NCI-H82 treated with DMSO at 0.1 percent for 48 hours (cell line): ENCODE results near the gene DGCR8.

Source experiments
- DNase-seq: peaks from one replicate; lab custom pipeline; 2025; ENCODE audit not compliant: unreplicated experiment; lab: John Stamatoyannopoulos, UW

DGCR8 gene

GRCh38 chr22:20135806-20136602 is 56.0 kb downstream of the DGCR8 start:
- no peak for DNase-seq

DNA sequence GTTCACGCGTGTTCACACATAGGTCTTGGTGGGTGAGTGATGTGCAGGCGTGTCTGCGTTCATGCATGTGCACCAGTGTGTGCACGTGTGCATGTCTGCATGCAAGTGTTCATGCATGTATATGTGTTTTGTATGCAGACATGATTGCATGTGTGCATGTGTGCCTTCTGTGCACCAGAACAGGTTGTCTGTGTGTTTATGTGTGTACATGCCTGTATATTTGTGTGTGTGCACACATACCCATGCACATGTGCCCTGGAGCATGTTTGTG is 56.5 kb downstream of the DGCR8 start:
- DNase-seq: no peak

DNA sequence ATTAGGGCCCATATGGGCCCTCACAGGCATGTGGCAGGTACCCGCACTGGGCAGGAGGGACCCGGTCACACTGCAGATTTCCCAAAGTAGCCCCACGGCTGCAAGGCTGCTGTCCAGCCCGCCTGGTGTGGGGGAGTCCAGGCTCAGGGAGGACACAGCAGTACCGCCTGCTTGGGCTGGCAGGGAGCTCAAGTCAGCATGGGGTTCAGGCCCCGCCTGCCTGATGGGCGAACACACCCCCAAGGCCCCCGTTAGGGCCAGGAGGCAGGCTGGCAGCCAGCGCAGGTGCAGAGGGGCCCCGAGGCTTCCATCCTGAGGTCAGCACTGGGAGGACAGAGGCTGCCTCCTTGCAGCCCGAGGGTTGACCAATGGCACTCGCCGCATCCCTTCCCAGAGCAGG is 57.1 kb downstream of the DGCR8 start:
- DNase-seq: no peak

DNA sequence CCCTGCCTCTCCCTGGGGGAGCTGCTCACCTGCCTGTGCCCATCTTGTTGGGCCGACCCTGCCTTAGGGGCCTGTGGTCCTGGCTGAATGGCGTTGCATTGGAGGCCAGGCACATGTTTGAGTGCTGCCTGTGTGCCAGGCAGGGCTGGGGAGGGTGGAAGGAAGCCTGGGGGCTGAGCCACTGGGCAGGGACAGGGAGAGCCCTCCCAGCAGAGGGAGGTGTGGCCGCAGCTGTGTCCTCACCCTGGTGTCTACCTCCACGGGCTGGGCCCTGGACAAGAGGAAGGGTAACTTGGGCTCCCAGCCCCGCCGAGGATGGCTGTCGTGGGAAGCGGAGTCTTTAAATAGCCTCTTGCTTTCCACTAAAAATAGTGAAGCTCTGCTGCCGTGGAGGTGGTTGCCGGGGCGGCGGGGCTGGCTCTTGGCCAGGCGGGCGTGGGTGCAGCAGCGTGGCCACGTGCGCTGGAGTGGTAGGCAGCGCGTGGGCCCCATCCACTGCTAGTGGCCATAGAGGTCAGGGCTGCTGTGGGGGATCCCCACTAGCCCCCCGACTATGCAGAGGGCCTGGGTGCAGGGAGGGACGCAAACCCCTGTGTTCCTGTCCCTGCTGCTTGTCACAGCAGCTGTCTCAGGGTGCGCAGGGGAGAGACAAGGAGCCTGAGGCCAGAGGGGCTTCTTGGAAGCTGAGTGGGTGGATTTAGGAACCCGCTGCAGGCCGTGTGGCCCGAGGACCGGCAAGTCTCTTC is 57.8 kb downstream of the DGCR8 start:
- no peak for DNase-seq

- no peak for DNase-seq
Measured at GRCh38 chr22:20138417-20138738, 58.3 kb downstream of the DGCR8 start.

DNA sequence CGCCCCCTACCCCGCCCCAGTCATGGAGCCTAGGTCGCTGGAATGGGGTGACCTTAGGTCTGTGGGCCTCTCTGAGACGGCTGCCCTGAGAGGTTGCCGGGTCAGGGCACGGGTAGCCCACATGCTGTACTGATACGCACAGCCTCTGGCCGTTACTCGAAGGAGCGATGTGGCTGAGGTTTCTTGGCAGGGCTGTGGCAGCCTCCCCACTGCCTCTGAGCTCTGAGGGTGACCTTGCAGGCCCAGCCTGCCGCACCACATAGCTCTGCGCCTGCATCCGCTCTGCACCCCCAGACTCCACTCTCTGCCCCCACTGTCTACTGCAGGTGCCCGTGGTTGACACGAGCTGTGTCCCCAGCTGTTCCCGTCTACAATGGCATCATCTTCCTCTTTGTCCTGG is 58.8 kb downstream of the DGCR8 start:
- no peak for DNase-seq

- no peak for DNase-seq
Measured at GRCh38 chr22:20139391-20140106, 59.5 kb downstream of the DGCR8 start.

DNA sequence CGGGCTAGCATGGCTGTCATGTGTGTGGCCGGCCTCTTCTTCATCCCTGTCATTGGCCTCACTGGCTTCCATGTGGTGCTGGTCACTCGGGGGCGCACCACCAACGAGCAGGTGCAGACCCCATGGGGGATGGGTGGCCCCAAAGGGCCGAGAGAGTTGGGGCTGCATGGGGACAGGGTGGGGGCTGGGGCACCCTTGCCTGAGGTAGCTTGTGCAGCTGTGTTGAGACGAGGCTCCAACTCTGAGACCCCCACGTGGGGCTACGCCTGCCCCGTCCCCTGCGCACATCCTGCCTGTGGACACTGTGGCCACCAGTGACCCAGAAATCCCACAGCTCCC is 60.0 kb downstream of the DGCR8 start:
- no peak for DNase-seq

GRCh38 chr22:20140521-20140964 is 60.5 kb downstream of the DGCR8 start:
- no peak for DNase-seq

- no peak for DNase-seq
Measured at GRCh38 chr22:20141186-20142077, 61.4 kb downstream of the DGCR8 start.

DNA sequence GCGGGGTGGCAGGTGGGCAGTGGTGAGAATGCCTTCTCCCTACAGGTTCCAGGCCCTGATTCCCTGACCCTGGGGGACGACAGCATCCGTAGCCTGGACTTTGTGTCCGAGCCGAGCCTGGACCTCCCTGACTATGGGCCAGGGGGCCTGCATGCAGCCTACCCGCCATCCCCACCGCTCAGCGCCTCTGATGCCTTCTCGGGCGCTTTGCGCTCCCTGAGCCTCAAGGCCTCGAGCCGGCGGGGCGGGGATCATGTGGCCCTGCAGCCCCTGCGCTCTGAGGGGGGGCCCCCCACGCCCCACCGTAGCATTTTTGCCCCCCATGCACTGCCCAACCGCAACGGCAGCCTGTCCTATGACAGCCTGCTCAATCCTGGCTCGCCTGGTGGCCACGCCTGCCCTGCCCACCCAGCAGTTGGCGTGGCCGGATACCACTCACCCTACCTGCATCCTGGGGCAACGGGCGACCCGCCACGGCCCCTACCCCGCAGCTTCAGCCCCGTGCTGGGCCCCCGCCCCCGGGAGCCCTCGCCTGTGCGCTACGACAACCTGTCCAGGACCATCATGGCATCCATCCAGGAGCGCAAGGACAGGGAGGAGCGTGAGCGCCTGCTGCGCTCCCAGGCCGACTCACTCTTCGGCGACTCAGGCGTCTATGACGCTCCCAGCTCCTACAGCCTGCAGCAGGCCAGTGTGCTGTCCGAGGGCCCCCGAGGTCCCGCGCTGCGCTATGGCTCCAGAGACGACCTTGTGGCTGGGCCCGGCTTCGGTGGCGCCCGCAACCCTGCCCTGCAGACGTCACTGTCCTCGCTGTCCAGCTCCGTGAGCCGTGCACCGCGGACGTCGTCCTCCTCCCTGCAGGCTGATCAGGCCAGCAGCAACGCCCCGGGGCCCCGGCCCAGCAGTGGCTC is 62.9 kb downstream of the DGCR8 start:
- DNase-seq: no peak

DNA sequence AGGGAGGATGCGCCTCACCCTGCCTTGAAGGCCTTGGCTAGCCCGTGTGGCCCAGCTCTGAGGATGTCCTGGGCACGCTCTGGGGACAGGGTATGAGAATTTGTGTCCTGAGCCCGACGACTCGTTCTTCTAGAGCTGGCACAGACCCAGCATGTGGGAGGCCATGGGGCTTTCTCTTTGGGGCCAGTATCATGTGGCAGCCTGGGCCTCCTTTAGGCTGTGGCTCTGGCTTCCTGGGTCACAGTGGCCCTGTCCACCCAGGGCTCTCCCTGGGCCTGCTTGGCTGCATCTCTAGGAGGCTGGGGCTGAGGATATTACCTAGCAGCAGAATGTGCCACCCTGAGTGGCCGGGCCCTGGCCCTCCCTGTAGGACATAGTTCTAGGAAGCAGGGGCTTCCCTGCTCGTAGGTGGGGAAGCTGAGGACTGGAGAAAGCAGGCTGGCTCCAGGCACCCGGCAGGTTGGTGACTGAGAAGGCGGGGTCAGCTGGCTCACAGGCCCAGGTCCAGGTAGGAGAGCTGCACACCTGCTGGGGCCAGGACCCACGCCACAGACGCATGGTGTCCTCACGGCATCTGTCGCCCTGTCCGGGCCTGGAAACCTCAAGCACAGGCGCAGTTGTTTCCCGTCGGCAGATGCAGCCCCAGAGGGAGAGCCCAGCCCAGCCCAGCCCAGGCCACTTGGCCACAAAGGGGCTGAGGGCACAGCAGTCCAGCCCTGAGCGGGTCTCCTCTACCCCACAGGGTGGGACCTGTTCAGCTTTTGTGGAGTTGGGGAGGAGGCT is 64.0 kb downstream of the DGCR8 start:
- no peak for DNase-seq

GRCh38 chr22:20145206-20145831 is 65.3 kb downstream of the DGCR8 start:
- no peak for DNase-seq

DNA sequence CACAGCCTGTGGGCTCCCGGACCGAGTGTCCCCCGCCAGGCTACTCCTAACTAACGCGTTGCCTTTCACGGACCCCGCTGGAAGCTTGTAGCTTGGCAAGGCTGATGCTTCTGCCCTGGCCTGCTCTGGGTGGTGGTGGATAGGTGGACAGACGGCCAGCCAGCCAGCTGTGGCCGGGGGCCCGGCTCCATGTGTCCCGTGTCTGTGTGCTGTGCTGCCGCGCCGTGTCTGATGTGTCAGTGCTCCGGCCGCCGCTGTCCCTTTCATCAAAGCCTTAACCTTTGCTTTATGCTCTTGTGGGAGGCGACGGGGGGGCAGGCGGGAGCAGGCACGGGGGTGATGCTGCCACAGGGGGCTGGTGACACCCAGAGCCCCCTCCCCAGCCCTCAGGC is 65.8 kb downstream of the DGCR8 start:
- no peak for DNase-seq

DNA sequence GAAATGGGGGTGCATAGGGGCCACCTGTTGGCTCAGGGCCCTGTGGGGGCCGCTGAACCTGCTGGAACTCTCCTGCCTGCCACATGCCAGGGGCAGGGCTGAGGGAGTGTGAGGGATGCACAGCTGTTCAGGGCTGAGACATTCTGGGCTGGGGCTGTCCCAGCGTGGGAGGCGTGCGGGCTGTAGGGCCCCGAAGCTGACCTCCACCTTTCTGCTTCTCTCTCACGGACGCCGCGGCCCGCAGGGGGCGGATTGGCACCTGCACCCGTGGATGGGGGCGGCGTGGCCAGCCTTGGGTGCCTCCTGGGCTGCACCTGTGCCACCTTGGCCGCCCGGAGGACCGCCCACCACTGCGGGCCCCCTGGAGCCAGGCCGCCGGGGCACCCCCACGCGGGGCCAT is 66.7 kb downstream of the DGCR8 start:
- DNase-seq: no peak

DNA sequence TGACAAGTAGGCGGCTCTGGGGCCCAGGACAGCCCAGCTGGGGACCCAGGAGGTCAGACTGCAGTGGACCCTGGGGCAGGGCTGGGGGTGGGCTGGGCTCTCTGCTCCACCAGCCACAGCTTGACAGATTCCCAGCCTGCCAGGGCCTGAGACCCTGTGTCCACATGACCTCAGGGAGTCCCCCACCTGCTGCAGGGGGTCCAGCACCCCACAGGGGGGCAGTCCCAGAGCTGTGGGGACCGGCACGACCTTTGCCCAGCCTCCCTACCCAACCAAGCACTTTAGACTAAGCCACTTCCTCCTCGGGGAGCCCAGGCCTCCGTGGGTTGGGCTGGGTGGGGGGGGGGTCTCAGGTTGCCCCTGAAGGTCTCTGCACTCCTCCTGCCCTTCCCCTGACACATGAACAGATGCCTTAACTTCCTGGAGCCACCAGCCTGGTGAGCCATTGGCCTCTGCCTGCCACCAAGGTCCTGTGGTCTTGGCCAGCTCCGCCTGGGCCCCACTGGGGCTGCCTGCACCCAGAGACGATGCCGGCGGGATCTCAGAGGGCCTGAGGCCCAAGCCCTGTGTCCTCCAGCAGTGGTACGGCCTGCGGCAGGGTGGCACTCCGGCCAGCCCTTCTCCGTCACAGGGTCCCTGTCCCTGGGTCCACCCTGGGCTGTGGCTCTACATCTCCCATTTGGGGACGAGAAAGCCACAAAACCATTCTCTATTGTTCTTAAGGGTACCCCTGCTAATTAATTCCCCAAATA is 67.4 kb downstream of the DGCR8 start:
- no peak for DNase-seq

- DNase-seq: no peak
Measured at GRCh38 chr22:20148414-20148813, 68.4 kb downstream of the DGCR8 start.
